ENCODE data around the gene ARMC2.

ARMC2 gene

GRCh38 chr6:108904741-108905140 lies 56.5 kb downstream of the ARMC2 start:
- no peak for TF ChIP-seq CTCF (IDR thresholded peaks at IDR 0.05; ENCODE audit: low read depth, low read length)
- no peak overlapping the region for H3K4me3 ChIP-seq (replicated peaks in 1 of 2; ENCODE audit: low read depth in 2 of 2, low read length in 2 of 2)
- no peak for DNase-seq (ENCODE audit: low read depth in 2 of 2)

DNA sequence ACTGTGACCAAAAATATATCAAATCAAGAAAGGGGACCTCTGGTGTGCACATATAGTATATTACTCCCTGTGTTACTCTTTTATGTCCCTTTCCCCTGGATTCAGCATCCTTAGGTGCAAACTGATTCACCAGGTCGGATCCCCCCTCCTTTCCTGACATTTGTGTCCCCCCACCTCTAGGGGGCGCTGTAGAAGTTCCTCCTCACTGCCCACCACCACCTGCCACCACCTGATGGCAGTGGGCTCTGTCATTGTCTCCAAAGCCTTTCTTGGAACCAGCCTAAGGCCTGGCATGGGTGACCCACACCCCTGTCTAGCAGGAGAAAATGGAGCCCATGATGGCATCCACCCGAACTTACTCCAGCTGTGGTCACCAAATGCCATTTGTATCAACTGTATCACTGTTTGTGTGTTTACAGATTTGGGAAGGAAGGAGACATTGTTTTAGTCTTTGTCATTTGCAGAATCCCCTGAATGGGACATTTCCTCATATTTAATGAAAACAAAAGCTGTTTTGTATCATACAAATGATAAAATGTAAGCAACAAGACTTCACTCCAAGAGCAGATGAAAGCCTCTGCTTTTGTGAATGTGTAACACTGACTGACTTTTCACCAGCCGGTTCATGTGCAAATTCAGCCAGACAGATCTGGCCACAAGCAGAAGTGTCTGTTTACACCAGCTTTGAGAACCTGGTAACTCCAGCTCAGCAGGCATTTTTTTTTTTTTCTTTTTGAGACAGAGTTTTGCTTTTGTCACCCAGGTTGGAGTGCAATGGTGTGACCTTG lies 66.2 kb downstream of the ARMC2 start:
- peak in 1 of 2 donors; percentile 21 for DNase-seq (ENCODE audit: low read depth in 2 of 2)
- no peak overlapping the region for H3K4me3 ChIP-seq (replicated peaks in 1 of 2; ENCODE audit: low read depth in 2 of 2, low read length in 2 of 2)
- peak; percentile 49 for TF ChIP-seq CTCF (IDR thresholded peaks at IDR 0.05; ENCODE audit: low read depth, low read length)

DNA sequence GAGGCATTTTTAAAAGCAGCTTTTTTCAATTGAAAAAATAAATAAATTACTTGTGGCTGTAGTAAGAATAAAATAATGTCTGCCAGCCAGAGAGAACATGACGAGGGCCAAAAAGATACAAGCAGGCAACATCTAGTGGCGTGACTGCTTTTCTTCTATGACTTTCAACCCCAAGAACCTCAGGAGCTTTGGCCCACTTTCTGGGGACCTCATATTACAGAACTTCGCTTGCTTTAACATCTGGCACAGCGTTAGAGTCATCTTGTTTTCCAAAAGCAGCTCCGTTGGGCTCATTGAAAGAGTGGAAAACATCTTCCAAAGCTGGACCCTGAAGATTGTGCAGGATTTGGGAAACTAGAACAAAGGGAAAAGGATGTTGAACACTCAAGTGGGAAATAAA lies 67.0 kb downstream of the ARMC2 start:
- no peak for DNase-seq (ENCODE audit: low read depth in 2 of 2)
- H3K4me3 ChIP-seq (replicated peaks in 1 of 2; ENCODE audit: low read depth in 2 of 2, low read length in 2 of 2), result no peak overlapping the region
- TF ChIP-seq CTCF (IDR thresholded peaks at IDR 0.05; ENCODE audit: low read depth, low read length), result no peak

GRCh38 chr6:108916026-108916686 lies 67.9 kb downstream of the ARMC2 start:
- TF ChIP-seq CTCF (IDR thresholded peaks at IDR 0.05; ENCODE audit: low read depth, low read length), result no peak
- DNase-seq (ENCODE audit: low read depth in 2 of 2), result no peak
- no peak overlapping the region for H3K4me3 ChIP-seq (replicated peaks in 1 of 2; ENCODE audit: low read depth in 2 of 2, low read length in 2 of 2)

DNA sequence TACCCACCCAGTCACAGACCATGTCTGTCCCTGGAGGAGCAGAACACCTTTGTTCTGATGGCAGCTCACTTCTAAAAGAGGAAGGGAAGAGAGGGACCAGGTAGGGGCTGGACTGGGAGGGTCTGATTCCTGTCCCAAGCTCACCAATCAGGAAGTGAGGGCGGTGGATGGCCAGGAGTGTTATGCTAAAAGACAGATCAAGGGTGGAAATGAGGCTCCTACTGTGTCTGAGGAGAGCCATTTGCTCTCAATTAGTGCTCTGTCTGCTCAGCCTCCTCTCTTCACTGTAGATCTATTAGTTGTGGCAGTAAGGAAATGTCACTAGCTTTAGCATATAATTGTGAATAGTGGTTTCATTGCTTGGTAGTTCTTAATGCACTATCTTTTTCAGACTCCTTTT lies 72.5 kb downstream of the ARMC2 start:
- TF ChIP-seq CTCF (IDR thresholded peaks at IDR 0.05; ENCODE audit: low read depth, low read length), result no peak
- H3K4me3 ChIP-seq (replicated peaks in 1 of 2; ENCODE audit: low read depth in 2 of 2, low read length in 2 of 2), result no peak overlapping the region
- DNase-seq (ENCODE audit: low read depth in 2 of 2), result no peak

- peak; percentile 93 to 96 for DNase-seq (ENCODE audit: low read depth in 2 of 2)
- no peak for TF ChIP-seq CTCF (IDR thresholded peaks at IDR 0.05; ENCODE audit: low read depth, low read length)
- H3K4me3 ChIP-seq (replicated peaks in 1 of 2; ENCODE audit: low read depth in 2 of 2, low read length in 2 of 2), result no peak overlapping the region
These were observed 73.5 kb downstream of the ARMC2 start for GRCh38 chr6:108921547-108922361.

All from cardiac fibroblast (primary cell).